Loucy (cell line): ENCODE measurements around the gene PLK4.

ENCODE experiments used
- H2AFZ ChIP-seq: fragments of 200-600 bp; sonication (generic); 2 replicates; pipeline ENCODE4 v1.6.0; 2016; ENCODE audit warnings: antibody characterized with exemption, mild to moderate bottlenecking, low read length, moderate library complexity
- H3F3A ChIP-seq: fragments of 200-600 bp; 2 replicates; pipeline ENCODE4 v1.6.0; 2016; ENCODE audit warnings: antibody characterized with exemption, low read depth, mild to moderate bottlenecking
- H3K27me3 ChIP-seq: fragments of 200-600 bp; sonication (generic); 2 replicates; pipeline ENCODE4 v1.6.1; 2014; ENCODE audit warnings: low read length, mild to moderate bottlenecking; ENCODE audit not compliant: insufficient read depth, poor library complexity, severe bottlenecking
- H3K36me3 ChIP-seq: fragments of 200-600 bp; sonication (generic); 2 replicates; pipeline ENCODE4 v1.6.1; 2016; ENCODE audit warnings: low read length; ENCODE audit not compliant: insufficient read depth
- H3K4me1 ChIP-seq: fragments of 200-600 bp; sonication (generic); 2 replicates; pipeline ENCODE4 v1.5.1; 2014; ENCODE audit warnings: low read length, mild to moderate bottlenecking; ENCODE audit not compliant: insufficient read depth, poor library complexity, severe bottlenecking
- H3K4me2 ChIP-seq: fragments of 200-600 bp; sonication (generic); 2 replicates; pipeline ENCODE4 v1.6.0; 2014; ENCODE audit warnings: antibody characterized with exemption, low read length, low read depth, mild to moderate bottlenecking; ENCODE audit not compliant: poor library complexity, severe bottlenecking
- H3K4me3 ChIP-seq: fragments of 200-600 bp; sonication (generic); 2 replicates; pipeline ENCODE4 v1.5.1; 2014; ENCODE audit warnings: low read length, mild to moderate bottlenecking, mixed read lengths; ENCODE audit not compliant: poor library complexity, severe bottlenecking
- H3K79me2 ChIP-seq: fragments of 200-600 bp; sonication (generic); 2 replicates; pipeline ENCODE4 v1.6.1; 2014; ENCODE audit warnings: low read length; ENCODE audit not compliant: insufficient read depth
- H3K9ac ChIP-seq: fragments of 200-600 bp; sonication (generic); 2 replicates; pipeline ENCODE4 v1.6.0; 2014; ENCODE audit warnings: mild to moderate bottlenecking, low read depth, low read length, moderate library complexity; ENCODE audit not compliant: poor library complexity, severe bottlenecking
- H3K9me2 ChIP-seq: fragments of 200-600 bp; sonication (generic); replicated peaks from 2 replicates; pipeline ENCODE4 v1.6.1; 2016; ENCODE audit warnings: low read depth, low read length, mixed read lengths
- H3K9me3 ChIP-seq: fragments of 200-600 bp; sonication (generic); 2 replicates; pipeline ENCODE4 v1.6.1; 2014; ENCODE audit warnings: mild to moderate bottlenecking, antibody characterized with exemption, low read length, low read depth; ENCODE audit not compliant: insufficient read depth
- H4K20me1 ChIP-seq: fragments of 200-600 bp; sonication (generic); 2 replicates; pipeline ENCODE4 v1.6.0; 2014; ENCODE audit warnings: antibody characterized with exemption, low read length, mild to moderate bottlenecking; ENCODE audit not compliant: insufficient read depth, poor library complexity, severe bottlenecking
- CTCF ChIP-seq: fragments of 200-600 bp; sonication (generic); conservative IDR thresholded peaks from 2 replicates; pipeline ENCODE4 v1.5.1; 2014; ENCODE audit warnings: mild to moderate bottlenecking, antibody characterized with exemption, low read length
- EZH2phosphoT487 ChIP-seq: fragments of 200-600 bp; IDR thresholded peaks from 2 replicates; pipeline ENCODE4 v1.6.1; 2018; ENCODE audit warnings: antibody characterized with exemption, mild to moderate bottlenecking, moderate library complexity, borderline replicate concordance

PLK4 gene

GRCh38 chr4:127936974-127937373, 56.3 kb downstream of the PLK4 start:
- H3K9me2 ChIP-seq: no peaks in the 10 kb centered on the region
- TF ChIP-seq CTCF: no peak
- TF ChIP-seq EZH2phosphoT487: no peak
- no peaks in the 10 kb centered on the region for H3K9me3 ChIP-seq
- H3K79me2 ChIP-seq: no peaks in the 10 kb centered on the region
- no peaks in the 10 kb centered on the region for H4K20me1 ChIP-seq
- H3K27me3 ChIP-seq: no peaks in the 10 kb centered on the region
- H3F3A ChIP-seq: no peaks in the 10 kb centered on the region
- peaks cover 12% of the 10 kb centered on the region; the same call in 1 of the 2 replicates for H3K36me3 ChIP-seq
- H3K4me1 ChIP-seq: no peaks in the 10 kb centered on the region
- no peak overlapping the region for H3K4me3 ChIP-seq
- H3K4me2 ChIP-seq: no peak overlapping the region
- no peak overlapping the region for H3K9ac ChIP-seq
- H2AFZ ChIP-seq: no peak overlapping the region
